NCI-H774 (cell line): ENCODE measurements around the gene KCNG2.

Experiments used
- DNase-seq: peaks from one replicate; lab custom pipeline; 2025; lab: John Stamatoyannopoulos, UW

The KCNG2 gene

DNA sequence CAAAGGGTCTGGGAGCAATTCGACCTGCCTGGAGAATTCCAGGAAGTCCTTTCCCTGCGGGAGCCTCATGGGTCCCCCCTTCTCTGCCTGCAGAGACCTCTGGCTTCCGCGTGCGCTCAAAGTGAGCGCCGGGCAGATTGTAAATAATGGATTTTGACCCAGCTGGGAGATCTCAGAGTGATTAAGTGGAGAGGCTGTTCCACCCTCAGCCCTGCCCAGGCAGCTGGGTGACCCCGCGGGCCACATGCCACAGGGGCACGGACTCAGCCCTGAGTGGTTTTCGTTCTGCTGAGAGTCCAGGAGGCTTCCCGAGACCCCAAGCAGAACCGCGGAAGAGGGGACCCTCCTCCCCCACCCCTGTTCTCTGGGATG, 1.2 kb downstream of the KCNG2 start:
- no peak for DNase-seq

DNA sequence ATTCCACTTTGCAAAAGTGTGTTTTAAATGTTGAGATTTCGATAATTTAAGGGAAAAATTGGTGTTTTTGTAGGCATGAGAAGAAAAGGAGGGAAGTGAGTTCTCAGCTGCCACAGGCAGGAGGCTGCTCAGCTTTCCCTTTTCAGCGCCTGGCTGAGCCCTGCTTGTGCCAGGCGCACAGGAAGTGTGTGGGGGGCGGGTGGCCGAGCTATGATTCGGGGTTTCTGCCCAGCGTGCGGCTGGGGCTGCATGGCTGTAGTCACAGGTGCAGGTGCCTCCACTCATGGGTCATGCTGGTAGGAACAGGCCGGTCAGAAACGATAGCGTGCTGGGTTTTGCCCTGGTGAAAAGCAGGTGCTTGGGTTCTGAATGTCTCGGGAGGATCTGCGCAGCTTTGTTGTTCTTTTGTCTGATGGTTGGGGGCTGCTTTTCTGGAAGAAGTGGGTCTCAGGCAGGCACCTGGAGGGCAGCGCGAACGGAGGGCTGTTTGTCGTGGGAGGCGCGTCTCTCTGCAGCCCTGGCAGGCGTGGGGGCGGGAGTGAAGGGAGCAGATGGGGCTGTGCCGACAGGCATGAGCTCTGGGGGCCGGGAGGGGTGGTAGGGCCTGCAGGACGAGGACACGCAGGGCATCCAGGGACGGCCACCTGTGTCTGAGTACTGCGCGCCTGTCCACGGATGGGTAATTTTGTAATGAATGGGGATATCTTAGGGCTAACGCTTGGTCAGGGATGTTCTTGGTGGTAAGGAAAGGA, 2.1 kb downstream of the KCNG2 start:
- no peak for DNase-seq

DNA sequence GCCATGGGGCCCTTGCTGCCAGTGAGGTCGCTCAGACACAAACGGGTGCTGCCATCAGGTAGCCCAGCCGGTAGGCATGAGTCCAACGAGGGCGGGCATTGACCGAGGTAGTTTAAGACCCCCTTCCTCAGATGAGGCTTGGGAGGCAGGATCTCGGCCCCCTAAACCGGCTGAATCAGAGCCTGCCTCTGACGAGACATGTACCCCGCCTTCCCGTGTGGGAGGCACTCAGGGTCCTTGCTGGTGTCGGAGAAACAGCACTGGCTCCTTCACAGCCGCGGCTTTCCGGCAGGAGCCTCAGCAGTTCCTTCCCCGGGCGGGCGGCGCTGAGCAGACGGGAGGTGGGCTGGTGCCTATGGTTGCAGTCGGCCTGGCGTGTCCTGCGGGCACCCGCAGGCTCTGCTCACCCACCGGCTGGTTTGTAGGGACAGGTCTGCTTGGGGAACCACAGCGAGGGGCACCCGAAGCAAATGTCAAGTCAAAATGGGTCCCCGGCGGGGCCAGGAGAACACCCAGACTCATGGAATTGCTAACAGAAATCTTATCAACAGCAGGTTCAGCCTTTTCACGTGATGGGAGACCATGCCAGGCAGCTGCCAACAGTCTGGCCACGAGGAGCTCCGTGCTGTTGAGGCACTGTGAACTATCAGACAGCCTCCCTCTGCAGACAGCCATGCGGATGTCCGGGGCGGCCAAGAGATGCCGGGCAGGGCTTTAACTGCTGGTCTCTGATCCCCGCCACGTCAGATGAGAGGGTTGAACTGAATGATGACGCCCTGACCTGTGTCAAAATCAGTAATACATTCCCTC, 2.8 kb downstream of the KCNG2 start:
- DNase-seq: no peak

DNA sequence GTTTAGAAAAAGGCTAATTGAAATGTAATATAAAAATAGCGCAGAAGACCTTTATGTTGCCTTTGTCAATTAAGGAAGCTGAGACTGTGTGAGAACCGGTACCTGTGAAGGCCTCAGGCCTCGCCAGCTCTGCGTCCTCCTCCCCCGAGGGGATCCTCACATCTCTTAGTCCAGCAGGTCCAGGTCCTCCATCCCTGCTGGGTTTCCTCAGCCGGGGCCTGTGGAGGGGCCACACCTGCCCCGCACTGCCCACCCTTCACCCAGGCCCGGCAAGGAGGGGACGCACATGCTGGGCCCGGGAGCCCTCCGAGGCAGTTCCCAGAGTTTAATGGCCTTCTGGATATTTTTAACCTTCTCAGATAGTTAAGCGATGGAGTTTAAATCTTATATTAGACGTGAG, 3.5 kb downstream of the KCNG2 start:
- DNase-seq: no peak

DNA sequence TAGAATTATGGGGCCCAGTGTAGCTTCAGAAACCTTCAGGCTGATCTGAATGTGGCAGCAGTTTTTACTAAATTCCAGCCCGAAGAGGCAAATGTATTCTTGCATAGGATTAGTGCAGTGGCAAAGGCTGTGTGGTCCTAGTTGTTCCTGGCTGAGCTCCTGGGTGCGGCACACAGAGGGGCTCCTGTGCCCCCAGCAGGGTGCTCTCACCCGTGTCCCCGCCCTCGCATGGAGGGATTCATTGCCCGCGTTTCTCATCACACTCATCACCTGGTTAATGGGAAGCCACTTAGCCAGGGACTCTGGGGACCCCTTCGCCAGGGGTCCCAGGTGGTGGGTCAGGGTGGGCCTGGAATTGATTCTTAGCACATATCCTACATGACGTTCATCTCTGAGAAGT, 3.9 kb downstream of the KCNG2 start:
- DNase-seq: no peak

DNA sequence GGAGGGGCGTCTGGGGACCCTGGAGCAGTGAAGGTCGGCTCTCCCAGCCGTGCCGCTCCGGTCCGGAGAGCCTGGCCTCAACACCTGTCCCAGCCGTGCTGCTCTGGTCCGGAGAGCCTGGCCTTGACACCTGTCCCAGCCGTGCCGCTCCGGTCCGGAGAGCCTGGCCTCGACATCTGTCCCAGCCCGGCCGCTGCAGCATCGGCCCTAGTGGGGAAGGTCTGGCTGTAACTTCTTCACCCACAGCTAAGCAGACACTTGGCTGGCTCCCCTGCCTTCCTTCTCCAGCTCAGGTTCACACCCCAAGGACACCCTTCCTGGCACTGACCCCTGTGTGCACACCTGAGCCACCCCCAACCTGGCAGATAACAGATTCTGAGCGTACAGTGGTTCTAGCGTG, 4.6 kb downstream of the KCNG2 start:
- no peak for DNase-seq

DNA sequence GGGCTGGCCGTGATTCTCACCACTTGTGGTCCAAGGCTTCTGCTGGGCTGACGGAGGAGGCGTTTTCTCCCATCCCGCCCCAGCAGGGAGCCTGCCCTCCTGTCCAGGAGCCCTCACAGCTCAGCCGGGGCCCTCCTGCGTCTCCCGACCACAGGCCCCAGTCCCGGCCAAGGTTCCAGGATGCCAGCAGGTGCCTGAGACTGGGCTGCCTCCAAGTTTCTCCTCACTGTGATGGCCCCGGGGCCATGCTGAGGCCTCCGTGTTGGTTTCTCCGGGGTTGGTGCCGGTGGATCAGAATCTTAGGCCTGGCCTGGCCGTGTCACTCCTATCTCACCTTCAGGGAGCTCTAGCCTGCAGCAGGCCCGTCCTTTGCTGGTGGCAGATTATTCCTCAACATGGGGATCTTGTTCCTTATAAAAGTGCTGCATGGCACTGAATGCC, 5.9 kb downstream of the KCNG2 start:
- no peak for DNase-seq

DNA sequence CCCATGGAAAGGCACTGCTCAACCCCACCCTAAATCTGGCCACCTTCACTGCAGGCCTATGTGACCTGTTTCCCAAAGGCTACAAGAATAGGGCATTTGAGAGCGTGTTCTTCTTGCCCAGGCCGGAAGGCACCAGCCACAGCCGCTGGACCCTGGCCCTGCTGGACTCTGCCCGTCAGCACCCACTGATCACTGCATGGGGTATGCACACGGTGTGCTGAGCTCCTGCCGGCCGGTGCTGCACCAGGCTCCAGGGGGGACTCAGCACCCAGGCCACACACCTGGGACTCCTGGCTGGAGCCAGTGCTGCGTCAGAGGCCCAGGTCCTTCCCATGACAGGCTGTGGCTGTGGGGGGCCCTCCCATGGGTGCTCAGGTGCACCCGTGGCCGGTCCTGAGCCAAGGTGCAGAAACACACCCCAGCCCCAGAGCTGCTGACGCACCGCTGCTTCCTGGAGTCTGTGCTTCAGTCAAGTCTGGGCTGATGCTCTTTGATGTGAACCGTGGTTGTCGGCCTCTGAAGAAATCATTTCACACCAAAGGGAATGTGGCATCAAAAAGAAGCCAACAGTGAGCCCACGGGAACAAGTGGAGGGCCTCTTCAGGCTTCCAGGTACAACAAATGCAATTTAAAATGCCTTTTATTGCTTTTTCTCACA, 6.5 kb downstream of the KCNG2 start:
- DNase-seq: no peak

DNA sequence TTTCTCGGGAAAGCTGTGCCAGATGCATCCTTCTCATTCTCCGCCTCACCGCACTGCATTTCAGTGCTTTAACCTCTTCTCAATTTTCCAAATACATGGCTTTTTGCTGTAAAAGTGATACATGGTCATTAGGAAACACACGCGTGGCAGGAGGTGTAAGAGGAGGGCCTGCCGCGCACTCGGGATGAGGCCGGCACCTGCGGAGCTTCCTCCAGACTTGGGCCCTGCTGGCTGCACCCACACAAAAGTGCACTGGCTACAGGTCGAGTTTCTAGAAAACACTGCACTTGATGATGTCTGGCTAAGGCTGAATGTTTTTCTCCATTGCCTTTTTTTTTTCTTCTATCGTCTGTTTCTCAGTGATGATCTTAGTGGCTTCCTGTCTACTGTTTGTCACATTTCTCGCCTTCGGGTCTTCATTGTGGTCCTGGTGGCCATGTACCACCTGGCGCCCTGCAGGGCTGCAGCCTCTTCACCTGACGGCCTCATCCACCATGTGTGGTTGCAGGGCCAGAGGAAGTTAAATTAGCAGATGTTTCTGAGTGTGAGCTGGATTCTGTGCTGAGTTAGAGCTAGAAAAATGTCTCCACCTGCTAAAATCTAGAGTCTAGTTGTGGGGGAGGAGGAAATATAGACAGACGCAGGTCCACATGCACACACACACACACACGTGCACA, 7.6 kb downstream of the KCNG2 start:
- DNase-seq: no peak

DNA sequence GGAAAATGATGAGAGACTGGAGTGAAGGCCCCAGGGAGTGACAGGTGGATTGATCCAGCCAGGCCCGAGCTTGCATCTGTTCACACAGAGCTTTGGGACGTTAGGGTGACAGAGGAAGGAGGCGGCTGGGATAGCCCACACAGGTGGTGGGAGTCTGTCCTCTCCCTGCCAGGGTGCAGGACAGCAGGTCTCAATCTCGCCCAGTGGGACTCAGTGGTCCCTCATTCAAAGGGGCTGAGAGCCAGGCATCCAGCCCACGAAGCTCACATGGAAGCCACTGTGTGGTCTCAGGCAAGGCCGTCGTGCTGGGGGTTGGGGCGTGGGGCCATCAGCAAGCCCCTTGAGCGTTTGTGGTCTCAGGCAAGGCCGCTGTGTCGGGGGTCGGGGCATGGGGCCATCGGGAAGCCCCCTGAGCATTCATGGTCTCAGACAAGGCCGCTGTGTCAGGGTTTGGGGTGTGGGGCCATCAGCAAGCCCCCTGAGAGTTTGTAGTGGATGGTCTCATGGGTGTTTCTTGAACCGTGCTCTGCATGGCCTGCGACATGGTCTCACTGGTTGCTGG, 8.3 kb downstream of the KCNG2 start:
- DNase-seq: no peak

DNA sequence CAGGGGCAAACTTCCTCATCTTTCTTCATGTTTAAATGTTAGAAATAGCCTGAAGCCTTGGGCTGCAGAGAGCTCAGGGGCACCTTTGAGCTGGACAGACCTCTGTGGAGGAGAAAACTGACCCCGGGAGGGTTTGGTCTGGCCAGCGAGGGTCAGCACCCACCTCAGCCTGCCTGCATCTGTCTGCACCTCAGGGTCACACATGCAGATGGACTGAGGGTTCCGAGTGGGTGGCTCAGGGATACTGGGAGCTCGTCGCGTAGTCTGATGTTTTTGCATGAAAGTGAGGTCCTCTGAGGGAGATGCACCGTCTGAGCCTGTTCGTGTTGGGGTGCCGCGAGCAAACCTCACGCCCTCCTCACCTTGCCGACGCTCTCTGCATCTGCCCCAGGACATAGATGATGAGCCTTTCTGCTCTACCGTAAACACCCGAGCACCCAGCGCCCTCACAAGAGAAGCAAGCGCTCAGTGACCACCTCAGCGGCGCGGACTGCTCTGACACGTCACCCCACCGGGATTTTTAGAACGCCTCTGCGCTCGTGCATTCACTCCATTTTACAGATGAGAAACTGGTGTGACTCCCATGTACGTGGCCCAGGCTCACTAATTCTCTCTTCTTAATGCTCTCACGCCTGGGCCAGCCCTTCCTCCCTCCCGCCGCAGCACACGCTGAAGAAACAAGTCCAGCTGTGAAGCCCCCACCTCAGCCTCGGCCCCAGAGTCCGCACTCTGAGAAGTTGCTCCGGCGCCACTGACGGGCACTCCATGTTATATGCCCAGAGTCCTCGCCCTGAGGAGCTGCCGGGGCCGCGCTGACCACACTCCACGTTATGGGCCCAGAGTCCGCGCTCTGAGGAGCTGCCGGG, 9.5 kb downstream of the KCNG2 start:
- DNase-seq: no peak

DNA sequence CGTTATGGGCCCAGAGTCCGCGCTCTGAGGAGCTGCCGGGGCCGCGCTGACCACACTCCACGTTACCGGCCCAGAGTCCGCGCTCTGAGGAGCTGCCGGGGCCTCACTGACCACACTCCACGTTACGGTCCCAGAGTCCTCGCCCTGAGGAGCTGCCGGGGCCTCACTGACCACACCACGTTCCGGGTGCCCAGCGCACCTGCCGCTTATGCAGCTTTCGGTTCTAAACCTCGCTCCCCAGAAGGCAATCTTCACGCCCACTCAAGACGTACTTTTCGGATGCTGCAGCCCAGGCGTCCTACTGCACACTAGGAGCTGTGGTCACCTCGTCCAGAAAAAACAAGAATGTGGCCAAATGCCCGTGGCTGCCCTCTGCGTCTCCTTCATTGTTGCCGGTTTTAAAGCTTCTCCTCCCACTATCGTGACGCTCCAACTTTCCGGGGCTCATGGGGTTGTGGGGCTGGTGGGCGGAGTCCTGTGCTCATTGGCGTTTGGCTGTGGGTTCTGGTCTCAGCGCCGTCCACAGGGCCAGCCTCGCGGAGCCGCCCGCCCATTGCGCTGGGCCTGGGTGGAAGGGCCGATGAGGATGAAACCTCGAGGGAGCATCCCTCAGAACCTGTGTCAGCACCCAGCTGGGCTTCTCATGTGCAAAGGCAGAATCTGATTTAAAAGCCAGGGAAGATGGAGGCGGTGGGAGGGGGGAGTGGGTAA, 11.9 kb downstream of the KCNG2 start:
- no peak for DNase-seq

DNA sequence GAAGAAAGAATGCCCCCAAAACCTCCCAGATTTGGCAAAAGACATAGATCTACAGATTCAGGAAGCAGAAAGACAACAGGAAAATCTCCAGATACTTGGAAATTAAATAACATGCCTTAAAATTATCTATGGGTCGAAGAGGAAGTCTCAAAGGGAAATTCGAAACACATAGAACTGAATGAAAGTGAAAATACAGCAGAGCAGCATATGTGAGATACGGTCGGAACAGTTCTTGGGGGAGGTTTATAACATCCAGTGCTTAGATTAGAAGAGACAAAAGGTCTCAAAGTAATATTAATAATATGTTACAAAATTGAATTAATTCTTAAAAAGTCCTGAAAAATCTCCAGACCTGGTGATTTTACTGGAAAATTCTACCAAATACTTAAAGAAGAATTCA, 14.3 kb downstream of the KCNG2 start:
- DNase-seq: no peak

DNA sequence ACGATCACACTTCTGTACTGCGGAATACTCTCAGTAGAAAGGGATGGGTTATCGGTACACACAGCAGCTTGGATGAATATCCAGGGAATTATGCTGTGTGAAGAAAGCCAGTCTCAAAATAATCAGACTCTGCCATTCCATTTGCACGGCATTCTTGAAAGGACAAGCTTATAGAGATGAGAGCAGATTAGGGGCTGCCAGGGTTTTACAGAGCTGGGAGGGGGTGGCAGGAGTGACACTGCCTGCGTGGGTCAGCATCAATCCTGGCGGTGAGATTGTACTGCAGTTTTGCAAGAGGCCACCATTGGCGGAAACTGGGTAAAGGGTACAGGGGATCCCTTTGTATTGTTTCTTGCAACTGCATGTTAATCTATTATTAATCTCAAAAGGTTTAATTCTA, 16.6 kb downstream of the KCNG2 start:
- no peak for DNase-seq

DNA sequence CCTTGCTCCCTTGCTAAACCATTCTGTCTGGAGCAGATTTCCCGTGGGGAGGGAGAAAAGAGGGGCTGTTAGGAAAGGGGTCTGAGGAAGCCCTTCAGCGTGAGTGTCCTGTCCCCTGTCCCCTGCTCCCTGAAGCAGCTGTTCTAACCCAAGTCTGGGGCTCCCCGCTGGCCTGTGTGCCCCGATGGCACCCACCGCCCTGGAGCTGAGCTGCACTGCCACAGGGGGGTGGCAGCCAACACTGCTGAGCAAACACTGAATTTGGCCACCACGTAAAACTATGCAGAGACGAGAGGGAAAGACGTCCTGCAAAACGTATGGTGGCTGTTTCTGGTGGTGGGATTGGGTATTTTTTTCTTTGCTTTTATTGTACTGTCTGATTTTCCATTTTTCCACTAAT, 17.9 kb downstream of the KCNG2 start:
- no peak for DNase-seq

DNA sequence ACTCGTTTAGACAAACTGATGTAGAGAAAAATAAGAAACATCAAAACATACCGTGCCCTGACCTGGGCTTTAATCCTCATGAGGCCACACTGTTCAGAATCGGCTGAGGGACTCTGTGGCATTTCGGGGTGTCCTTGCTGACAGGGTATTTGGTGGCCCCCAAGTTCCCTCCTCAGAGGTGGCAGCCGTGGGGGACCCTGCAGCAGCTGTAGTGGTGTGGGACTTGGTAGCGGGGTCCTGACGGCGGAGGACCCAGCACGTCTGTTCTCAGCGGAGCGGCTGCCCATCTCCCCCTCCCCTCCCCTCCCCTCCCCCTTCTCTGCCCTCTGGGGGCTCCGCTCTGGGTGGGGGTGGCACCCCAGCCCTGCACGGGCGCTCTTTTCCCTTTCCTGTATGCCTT, 18.4 kb downstream of the KCNG2 start:
- DNase-seq: no peak

DNA sequence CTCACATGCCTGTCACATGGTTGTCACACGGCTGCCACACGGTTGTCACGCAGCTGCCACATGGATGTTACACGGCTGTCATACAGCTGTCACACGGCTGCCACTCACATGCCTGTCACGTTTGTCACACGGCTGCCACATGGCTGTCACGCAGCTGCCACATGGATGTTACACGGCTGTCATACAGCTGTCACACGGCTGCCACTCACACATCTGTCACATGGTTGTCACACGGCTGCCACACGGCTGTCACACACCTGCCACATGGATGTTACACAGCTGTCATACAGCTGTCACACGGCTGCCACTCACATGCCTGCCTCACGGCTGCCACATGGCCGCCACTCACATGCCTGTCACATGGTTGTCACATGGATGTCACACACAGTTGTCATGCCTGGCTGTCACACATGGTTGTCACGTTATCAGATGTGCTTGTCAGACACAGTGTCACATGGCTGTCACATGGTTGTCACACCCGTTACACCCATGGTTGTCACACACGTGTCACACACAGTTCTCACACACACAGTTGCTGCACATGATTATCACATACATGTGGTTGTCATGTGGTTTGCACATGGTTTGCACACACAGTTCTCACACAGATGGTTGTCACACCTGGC, 19.4 kb downstream of the KCNG2 start:
- no peak for DNase-seq

DNA sequence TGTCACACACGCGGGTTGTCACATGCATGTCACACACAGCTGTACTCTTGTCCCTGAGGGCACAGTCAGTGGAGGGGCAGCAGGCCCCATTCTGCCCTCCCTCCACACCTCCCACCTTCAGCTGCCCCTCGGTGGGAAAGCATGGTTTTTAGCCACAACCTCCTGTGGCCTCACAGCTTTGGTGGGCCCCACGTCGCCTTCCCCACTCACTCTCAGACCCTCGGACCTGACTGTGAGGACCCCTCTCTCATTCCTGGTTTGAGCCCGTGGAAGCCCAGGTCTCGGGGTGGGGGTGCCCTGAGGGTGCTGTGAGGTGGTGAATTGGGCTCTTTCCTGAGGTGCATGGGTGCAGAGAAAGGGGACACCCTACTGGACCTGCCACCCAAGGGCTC, 19.9 kb downstream of the KCNG2 start:
- DNase-seq: no peak

DNA sequence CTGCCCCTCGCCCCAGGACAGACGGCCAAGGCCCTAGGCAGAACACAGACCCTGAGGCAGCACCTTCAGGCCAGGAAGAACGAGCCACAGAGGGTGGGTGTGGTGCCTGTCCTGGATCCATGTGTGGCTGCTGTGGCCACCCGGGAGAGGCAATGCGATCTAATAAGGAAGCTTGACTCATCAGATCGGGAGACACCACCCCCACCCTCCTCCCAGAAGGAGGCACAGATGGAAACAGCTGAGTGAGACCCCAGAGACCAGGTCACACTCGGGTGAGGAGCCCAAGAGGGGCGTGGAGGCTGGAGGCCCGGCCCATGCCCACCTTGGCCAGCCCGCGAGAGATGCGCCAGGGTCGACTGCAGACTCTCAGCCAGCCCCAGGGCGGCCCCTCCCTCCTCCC, 20.3 kb downstream of the KCNG2 start:
- no peak for DNase-seq

DNA sequence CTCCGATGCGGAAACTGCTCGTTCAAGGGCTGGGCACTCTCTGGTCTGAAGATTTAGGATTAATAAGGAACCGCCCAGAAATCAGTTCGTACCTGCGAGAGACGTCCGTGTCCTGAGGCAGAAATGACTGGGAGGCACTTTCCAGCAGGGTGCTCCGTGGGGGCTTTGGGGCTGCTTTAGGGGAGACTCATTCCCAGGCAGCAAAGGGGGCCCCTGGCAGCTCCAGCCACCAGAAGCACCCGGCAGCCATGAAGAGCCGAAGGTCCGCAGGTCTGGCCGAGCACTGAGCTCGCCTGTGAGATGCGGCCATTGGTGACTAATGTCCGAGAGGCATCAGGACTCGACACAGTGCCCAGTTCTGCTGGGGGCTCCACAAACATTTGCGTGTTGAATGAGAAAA, 20.9 kb downstream of the KCNG2 start:
- no peak for DNase-seq
